Thoracic aorta (tissue), 2 donors: ENCODE data around the gene POLR2B. TPM values are rescaled to one million over a fixed set of nuclear protein-coding genes. Genes with fewer than 3 reads are reported as not detected.

Experiments
- ATAC-seq: fragments of 150-250 bp; one replicate; pipeline ENCODE4 v1.8.0; 2017; ENCODE audit warnings: low read depth; ENCODE audit not compliant: insufficient number of reproducible peaks, low FRiP score
- DNase-seq: peaks from one replicate; pipeline ENCODE4 v3.0.0-alpha.2; 2020; ENCODE audit warnings: low spot score
- H3K27ac ChIP-seq, 2 donors: fragments of 200-600 bp; sonication (generic); 1 replicate in 1 of 2; 2 replicates in 1 of 2; pipeline ENCODE4 v1.5.1; 2016; ENCODE audit warnings: mild to moderate bottlenecking in 2 of 2, moderate library complexity in 2 of 2
- H3K27me3 ChIP-seq: fragments of 200-600 bp; sonication (generic); replicated peaks from 2 replicates; pipeline ENCODE4 v1.6.0; 2016; ENCODE audit warnings: mild to moderate bottlenecking; ENCODE audit not compliant: insufficient read depth
- H3K36me3 ChIP-seq: fragments of 200-600 bp; sonication (generic); one replicate; pipeline ENCODE4 v1.5.1; 2016
- H3K4me1 ChIP-seq, 2 donors: fragments of 200-600 bp; sonication (generic); 1 replicate in 1 of 2; 2 replicates in 1 of 2; pipeline versions ENCODE4 v1.5.1 to v1.6.0; 2016; ENCODE audit warnings: low read depth in 2 of 2, mild to moderate bottlenecking in 1 of 2; ENCODE audit not compliant: control insufficient read depth in 1 of 2
- H3K4me3 ChIP-seq: fragments of 200-600 bp; sonication (generic); 2 replicates; pipeline ENCODE4 v1.5.1; 2016; ENCODE audit warnings: mild to moderate bottlenecking
- H3K9me3 ChIP-seq: fragments of 200-600 bp; sonication (generic); 2 replicates; pipeline ENCODE4 v1.5.1; 2016
- CTCF ChIP-seq: fragments of 200-600 bp; sonication (generic); IDR thresholded peaks from one replicate; pipeline ENCODE4 v1.5.1; 2019; ENCODE audit warnings: antibody characterized with exemption
- total RNA-seq, 2 donors: library from RNA; depleted of rRNA; stranded (reverse); fragments of >200 nt; gene quantifications; one replicate each; pipeline versions ENCODE4 v1.1.0 to v1.2.3, GENCODE V29; 2016

Gene POLR2B
- total RNA-seq, 2 donors from 2014 or later = 48.3 to 98.5 TPM

GRCh38 chr4:56961107-56961500 lies 17.6 kb upstream of the POLR2B start:
- Histone ChIP-seq H3K4me3 (no peak overlapping the region), H3K4me1 (peaks cover 10 to 18% of the 10 kb centered on the region in 2 donors), H3K9me3 (no peaks in the 10 kb centered on the region), H3K36me3 (peaks cover 19% of the 10 kb centered on the region), H3K27me3 (no peaks in the 10 kb centered on the region), H3K27ac (no peak overlapping the region)
- no peak for TF ChIP-seq CTCF
- DNase-seq = no peak
- no peak for ATAC-seq

- no peak for DNase-seq
- Histone ChIP-seq H3K27ac (no peak overlapping the region), H3K4me1 (peaks cover 16 to 19% of the 10 kb centered on the region in 2 donors), H3K4me3 (no peak overlapping the region), H3K36me3 (peaks cover 44% of the 10 kb centered on the region), H3K9me3 (no peaks in the 10 kb centered on the region), H3K27me3 (no peaks in the 10 kb centered on the region)
- no peak for TF ChIP-seq CTCF
- ATAC-seq = no peak
Observed at GRCh38 chr4:56971383-56971782, 7.3 kb upstream of the POLR2B start.

GRCh38 chr4:56972389-56972788 lies 6.3 kb upstream of the POLR2B start:
- Histone ChIP-seq H3K4me3 (no peak overlapping the region), H3K27me3 (no peaks in the 10 kb centered on the region), H3K36me3 (peaks cover 40% of the 10 kb centered on the region), H3K9me3 (no peaks in the 10 kb centered on the region), H3K27ac (no peak overlapping the region), H3K4me1 (peaks cover 16 to 24% of the 10 kb centered on the region in 2 donors)
- no peak for ATAC-seq
- TF ChIP-seq CTCF = no peak
- DNase-seq = no peak

- TF ChIP-seq CTCF = no peak
- no peak for DNase-seq
- ATAC-seq = no peak
- Histone ChIP-seq H3K9me3 (no peaks in the 10 kb centered on the region), H3K4me1 (peaks cover 16 to 24% of the 10 kb centered on the region in 2 donors), H3K27me3 (no peaks in the 10 kb centered on the region), H3K4me3 (no peak overlapping the region), H3K27ac (no peak overlapping the region), H3K36me3 (peaks cover 40% of the 10 kb centered on the region)
Observed at GRCh38 chr4:56972809-56973208, 5.9 kb upstream of the POLR2B start.

GRCh38 chr4:56973336-56973735 lies 5.4 kb upstream of the POLR2B start:
- no peak for ATAC-seq
- no peak overlapping the region for H3K27ac ChIP-seq
- TF ChIP-seq CTCF = no peak
- DNase-seq = no peak
- H3K4me1 ChIP-seq = peaks cover 16 to 24% of the 10 kb centered on the region in 2 donors
- H3K27me3 ChIP-seq = no peaks in the 10 kb centered on the region
- H3K36me3 ChIP-seq = peaks cover 40% of the 10 kb centered on the region
- H3K4me3 ChIP-seq = no peak overlapping the region
- no peaks in the 10 kb centered on the region for H3K9me3 ChIP-seq
